ENCODE data around the gene TARBP1. TPM values are rescaled to one million over a fixed set of nuclear protein-coding genes. Genes with fewer than 3 reads are reported as not detected.

The TARBP1 gene
- total RNA-seq, 6 experiments from 2014 or later, result 8.1 to 12.8 (median 11.0) TPM

DNA sequence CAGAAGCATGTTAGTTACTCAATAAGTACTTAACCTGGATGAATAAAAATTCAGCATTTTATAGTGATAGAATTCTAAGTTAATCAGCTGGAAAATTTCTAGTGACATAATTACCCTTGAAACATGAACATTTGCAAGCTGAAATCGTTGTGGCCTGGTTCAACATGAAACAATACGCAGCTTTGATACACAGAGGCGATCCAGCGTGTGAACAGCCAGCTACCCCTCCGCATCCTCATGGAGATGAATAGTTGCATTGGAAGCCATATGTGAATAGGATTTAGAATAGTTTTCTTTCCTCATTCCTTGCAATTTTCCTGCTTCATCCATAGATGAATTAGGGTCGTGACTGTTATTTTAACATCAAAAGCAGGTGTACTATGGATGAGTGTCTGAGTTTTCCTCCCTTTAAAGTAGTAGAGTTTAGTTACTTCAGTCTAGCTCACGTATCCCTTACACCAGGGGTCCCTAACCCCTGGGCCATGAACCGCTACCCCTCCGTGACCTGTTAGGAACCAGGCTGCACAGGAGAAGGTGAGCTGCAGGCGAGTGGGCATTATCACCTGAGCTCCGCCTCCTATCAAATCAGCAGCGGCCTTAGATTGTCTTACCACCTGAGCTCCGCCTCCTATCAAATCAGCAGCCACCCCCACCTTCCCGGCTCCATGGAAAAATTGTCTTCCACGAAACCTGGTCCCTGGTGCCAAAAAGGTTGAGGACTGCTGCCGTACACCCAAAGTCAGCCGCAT, 6.2 kb upstream of the TARBP1 start:
- DNase-seq, result no peak
- no peak overlapping the region for H3K27ac Mint-ChIP-seq
- H3K4me3 Mint-ChIP-seq, result no peak overlapping the region
- H3K4me1 Mint-ChIP-seq (ENCODE audit: low read depth), result peaks cover 32% of the 10 kb centered on the region
- H3K36me3 Mint-ChIP-seq (ENCODE audit: low read depth), result no peaks in the 10 kb centered on the region
- no peak for TF ChIP-seq CTCF (IDR thresholded peaks at IDR 0.05)
- H3K9me3 Mint-ChIP-seq, result no peaks in the 10 kb centered on the region
- peaks cover 2% of the 10 kb centered on the region for H3K27me3 Mint-ChIP-seq (ENCODE audit: insufficient read depth)

DNA sequence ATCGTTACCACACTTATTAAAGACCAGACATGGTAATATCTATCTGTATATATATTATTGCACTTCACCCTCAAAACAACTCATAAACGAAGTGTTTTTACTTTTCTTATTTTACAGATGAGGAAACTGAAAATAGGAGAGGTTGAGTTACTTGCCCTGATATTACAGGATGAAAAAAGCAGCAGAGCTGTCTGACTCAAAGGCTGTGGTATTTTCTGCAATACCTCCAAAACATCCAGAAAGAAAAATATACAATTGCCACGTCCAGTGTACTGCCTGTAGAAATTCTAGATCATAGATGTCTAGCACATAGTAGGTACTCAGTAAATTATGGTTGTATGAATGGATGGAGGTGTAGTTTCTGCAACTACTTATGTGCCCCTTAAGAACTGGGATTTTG, 5.2 kb upstream of the TARBP1 start:
- no peak overlapping the region for H3K27ac Mint-ChIP-seq
- TF ChIP-seq CTCF (IDR thresholded peaks at IDR 0.05), result no peak
- H3K4me3 Mint-ChIP-seq, result no peak overlapping the region
- no peak for DNase-seq
- H3K36me3 Mint-ChIP-seq (ENCODE audit: low read depth), result no peaks in the 10 kb centered on the region
- H3K9me3 Mint-ChIP-seq, result no peaks in the 10 kb centered on the region
- H3K27me3 Mint-ChIP-seq (ENCODE audit: insufficient read depth), result peaks cover 2% of the 10 kb centered on the region
- peaks cover 35% of the 10 kb centered on the region for H3K4me1 Mint-ChIP-seq (ENCODE audit: low read depth)

DNA sequence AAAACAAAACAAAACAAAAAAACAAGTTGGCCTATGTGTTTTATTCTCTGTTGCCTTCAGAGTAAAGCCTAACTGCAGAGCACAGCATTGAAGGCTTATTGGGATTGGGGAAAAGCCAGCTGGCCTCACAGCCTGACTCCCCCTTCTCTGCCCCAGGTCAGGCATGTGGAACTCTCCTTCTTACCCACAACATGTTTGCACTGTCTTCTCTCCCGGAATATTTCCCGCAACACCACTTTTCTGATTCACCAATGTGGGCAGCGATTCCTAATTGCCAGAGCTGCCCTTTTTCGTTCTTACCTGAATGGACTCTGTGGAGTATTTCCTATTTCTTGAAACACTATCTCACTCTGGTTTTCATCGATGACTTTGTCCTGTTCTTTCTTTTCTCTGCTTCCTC, 2.8 kb upstream of the TARBP1 start:
- H3K4me3 Mint-ChIP-seq, result no peak overlapping the region
- TF ChIP-seq CTCF (IDR thresholded peaks at IDR 0.05), result no peak
- H3K9me3 Mint-ChIP-seq, result no peaks in the 10 kb centered on the region
- no peaks in the 10 kb centered on the region for H3K36me3 Mint-ChIP-seq (ENCODE audit: low read depth)
- no peak for DNase-seq
- H3K27me3 Mint-ChIP-seq (ENCODE audit: insufficient read depth), result peaks cover 2% of the 10 kb centered on the region
- H3K27ac Mint-ChIP-seq, result no peak overlapping the region
- peaks cover 21% of the 10 kb centered on the region for H3K4me1 Mint-ChIP-seq (ENCODE audit: low read depth)

DNA sequence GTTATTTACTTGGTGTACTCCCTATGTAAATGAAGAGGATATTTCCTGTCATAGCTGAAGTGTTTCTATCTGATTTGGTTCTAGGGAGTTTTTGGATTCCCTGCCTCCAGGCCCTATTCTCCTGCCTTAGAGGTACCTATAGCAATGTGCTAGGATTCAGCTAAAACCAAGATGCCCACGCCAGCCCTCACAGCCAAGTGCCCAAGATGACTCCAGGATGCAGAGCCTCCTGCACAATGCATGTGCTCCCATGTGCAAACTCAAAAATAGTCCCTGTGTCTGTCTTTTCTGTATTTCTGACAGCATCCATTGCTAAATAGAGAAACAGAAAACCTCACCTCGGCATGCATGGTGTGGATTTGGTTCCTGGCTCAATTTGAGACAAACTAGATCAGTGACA, 887 bp upstream of the TARBP1 start:
- H3K4me3 Mint-ChIP-seq, result no peak overlapping the region
- DNase-seq, result no peak
- peaks cover 2% of the 10 kb centered on the region for H3K27me3 Mint-ChIP-seq (ENCODE audit: insufficient read depth)
- H3K27ac Mint-ChIP-seq, result no peak overlapping the region
- H3K4me1 Mint-ChIP-seq (ENCODE audit: low read depth), result peaks cover 27% of the 10 kb centered on the region
- no peaks in the 10 kb centered on the region for H3K9me3 Mint-ChIP-seq
- no peaks in the 10 kb centered on the region for H3K36me3 Mint-ChIP-seq (ENCODE audit: low read depth)
- no peak for TF ChIP-seq CTCF (IDR thresholded peaks at IDR 0.05)

DNA sequence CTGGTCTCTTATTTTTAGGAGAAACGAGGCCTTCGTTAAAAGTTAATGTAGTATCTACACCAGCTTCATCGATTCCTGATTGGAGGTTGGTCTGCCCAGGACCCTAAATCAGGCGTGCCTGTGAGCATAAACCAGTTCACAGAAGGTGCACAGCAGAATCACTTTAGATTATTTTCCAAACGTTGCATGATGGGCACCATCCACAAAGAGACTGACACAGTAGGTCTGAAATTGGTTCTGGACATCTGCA, 256 bp upstream of the TARBP1 start:
- Mint-ChIP-seq H3K4me1 (ENCODE audit: low read depth) (peaks cover 30% of the 10 kb centered on the region), H3K27me3 (ENCODE audit: insufficient read depth) (peaks cover 2% of the 10 kb centered on the region), H3K9me3 (no peaks in the 10 kb centered on the region), H3K36me3 (ENCODE audit: low read depth) (no peaks in the 10 kb centered on the region), H3K4me3 (peak overlapping the region; percentile 69), H3K27ac (no peak overlapping the region)
- TF ChIP-seq CTCF (IDR thresholded peaks at IDR 0.05), result no peak
- no peak for DNase-seq

DNA sequence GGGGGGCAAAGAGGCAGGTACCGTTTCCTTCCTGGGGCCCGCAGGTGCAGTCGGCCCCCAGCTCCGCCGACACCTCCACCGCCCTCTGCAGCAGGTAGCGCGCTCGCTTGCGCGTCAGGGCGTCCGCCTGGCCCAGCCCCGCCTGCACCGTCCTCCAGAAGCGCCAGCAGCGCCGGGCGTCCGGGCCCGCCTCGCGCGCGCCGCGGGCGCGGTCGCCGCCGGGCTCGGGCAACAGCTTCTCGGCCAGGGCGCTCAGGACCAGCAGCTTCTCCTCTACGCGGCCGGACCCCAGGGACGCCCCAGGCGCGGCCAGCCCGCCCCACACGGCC, 863 bp downstream of the TARBP1 start:
- no peak overlapping the region for H3K27ac Mint-ChIP-seq
- H3K4me3 Mint-ChIP-seq, result peak overlapping the region; percentile 86
- H3K27me3 Mint-ChIP-seq (ENCODE audit: insufficient read depth), result peaks cover 2% of the 10 kb centered on the region
- TF ChIP-seq CTCF (IDR thresholded peaks at IDR 0.05), result no peak
- H3K9me3 Mint-ChIP-seq, result no peaks in the 10 kb centered on the region
- H3K36me3 Mint-ChIP-seq (ENCODE audit: low read depth), result no peaks in the 10 kb centered on the region
- peak; percentile 14 for DNase-seq
- peaks cover 36% of the 10 kb centered on the region for H3K4me1 Mint-ChIP-seq (ENCODE audit: low read depth)
